Measurements from ENCODE around the gene AMER3.

AMER3 gene

DNA sequence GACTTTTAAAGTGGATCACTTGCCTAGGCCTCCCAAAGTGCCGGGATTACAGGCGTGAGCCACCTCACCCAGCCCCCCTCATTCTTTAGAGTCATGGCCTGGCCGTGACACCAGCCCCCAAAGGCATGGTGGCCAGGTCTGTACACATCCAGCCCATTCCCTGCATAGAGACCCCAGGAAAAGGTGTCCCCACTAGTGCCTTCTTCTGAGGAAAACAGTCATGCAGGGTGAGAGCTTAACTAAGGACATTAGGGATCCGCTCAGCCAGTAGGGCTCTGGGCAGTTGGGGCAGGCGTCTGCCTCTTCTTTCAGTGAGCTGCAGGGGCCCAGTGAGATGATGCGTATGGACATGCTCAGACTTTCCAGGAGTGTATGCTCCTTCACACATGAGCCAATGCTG, 5.7 kb upstream of the AMER3 start:
- DNase-seq (ENCODE audit: low spot score): no peak

DNA sequence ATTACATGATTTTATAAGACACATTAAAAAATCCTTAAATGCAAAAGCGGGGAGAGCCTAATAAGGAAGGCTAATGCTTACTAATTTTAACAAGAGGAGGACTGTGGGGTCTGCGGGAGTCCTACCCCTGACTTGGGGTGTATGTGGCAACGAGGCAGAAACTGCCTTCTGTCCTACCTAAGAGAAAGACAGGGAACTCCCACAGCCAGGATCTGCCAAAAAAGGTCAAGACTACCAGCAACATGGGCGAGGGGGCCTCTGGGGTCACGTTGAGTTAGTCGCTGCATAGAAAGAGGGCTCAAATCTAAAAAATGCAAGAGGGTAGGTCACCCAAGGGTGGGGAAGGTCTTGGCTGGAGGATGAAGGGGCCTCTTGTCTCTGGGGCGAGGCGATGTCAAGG, 529 bp upstream of the AMER3 start:
- no peak for DNase-seq (ENCODE audit: low spot score)

GRCh38 chr2:130756053-130756873, 923 bp downstream of the AMER3 start:
- DNase-seq (ENCODE audit: low spot score): no peak

DNA sequence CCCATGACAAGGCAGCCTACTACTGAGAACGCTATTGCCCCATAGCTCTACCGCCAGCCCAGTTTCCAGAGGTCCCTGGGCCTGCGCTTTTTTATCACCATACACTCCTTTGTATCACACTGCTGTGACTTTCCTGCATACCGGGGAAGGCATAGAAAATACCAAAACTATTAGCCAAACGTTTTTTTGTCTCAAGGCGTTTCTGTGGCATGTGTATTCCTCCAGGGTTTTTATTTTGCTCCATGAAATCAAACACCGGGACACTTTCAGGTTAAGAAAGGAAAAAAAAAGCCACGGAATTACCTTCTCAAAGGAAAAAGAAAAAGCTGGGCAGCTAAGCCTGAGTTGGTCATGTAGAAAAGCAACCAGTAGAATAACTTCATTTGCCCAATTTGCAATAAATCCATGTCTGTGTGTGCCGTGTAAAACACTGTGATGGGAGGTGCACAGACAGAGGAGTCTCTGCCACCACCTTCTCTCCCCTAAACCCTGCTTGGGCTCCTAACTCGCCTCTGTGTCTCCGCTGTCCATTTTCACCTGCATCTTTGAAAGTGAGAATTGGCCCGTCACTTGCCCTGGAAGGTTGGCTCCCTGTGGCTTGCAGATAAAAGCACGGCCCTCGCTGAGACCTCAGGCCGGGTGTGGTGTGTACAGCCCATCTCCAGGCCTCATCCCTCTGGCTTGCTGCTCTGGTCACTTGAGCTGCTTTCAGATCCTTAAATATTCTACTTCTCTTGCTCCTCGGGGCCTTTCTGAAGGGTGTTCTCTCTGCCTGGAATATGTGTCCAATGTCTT, 1.7 kb downstream of the AMER3 start:
- DNase-seq (ENCODE audit: low spot score): no peak

- DNase-seq (ENCODE audit: low spot score): no peak
These were observed 4.8 kb downstream of the AMER3 start for GRCh38 chr2:130759906-130760753.

- no peak for DNase-seq (ENCODE audit: low spot score)
These were observed 5.7 kb downstream of the AMER3 start for GRCh38 chr2:130760754-130761751.

GRCh38 chr2:130762031-130762909, 6.9 kb downstream of the AMER3 start:
- DNase-seq (ENCODE audit: low spot score): no peak

DNA sequence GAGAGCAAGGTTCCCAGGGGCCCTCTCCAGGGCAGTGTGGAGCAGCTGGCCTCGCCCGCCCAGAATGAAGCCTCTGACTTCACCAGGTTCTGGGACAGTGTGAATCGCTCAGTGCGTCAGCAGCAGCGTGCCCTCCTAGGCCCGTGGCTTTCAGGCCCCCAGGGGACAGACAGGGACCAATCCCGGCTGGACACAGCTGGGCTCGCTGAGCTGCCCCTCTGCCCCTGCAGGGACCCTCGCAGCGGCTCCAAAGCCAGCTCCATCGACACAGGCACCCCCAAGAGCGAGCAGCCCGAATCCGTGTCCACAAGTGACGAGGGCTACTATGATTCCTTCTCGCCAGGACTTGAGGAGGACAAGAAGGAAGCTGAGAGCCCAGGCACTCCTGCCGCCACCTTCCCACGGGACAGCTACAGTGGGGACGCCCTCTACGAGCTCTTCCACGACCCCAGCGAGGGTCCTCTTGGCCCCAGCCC, 7.6 kb downstream of the AMER3 start:
- DNase-seq (ENCODE audit: low spot score): no peak

- no peak for DNase-seq (ENCODE audit: low spot score)
These were observed 8.1 kb downstream of the AMER3 start for GRCh38 chr2:130763405-130763804.

GRCh38 chr2:130764035-130764820, 8.9 kb downstream of the AMER3 start:
- DNase-seq (ENCODE audit: low spot score): no peak

DNA sequence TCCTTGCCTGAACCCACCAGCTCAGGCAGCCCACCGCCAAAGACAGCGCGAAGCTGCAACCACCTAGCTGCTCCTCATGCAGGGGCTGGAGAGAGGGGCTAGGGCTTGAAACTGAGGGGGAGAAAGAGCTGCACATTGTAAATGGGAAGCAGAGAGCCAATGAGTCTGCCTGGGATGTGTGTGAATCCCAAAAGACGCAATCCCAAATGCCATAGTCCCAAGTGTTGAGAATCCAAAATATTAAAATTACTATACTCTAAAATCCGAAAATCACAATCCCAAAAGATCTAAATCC, 9.4 kb downstream of the AMER3 start:
- no peak for DNase-seq (ENCODE audit: low spot score)

DNA sequence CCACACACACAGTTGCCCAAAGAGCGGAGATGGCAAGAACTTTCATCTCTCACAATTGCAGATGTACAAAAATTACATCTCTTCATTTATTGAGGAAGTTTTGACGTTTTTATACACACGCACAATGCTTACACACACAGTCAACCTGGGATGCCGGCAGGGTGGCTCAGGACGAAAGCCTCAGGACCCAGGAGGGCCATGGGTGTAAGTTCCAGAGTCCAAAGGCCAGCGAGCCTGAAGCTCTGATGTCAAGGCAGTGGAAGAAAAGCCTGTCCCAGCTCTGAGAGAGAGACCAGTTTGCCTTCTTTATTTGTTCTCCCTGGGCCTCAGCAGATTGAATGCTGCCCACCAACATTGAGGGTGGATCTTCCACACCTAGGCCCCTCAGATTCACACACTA, 10.1 kb downstream of the AMER3 start:
- DNase-seq (ENCODE audit: low spot score): no peak

GRCh38 chr2:130766037-130766436, 10.7 kb downstream of the AMER3 start:
- DNase-seq (ENCODE audit: low spot score): no peak

DNA sequence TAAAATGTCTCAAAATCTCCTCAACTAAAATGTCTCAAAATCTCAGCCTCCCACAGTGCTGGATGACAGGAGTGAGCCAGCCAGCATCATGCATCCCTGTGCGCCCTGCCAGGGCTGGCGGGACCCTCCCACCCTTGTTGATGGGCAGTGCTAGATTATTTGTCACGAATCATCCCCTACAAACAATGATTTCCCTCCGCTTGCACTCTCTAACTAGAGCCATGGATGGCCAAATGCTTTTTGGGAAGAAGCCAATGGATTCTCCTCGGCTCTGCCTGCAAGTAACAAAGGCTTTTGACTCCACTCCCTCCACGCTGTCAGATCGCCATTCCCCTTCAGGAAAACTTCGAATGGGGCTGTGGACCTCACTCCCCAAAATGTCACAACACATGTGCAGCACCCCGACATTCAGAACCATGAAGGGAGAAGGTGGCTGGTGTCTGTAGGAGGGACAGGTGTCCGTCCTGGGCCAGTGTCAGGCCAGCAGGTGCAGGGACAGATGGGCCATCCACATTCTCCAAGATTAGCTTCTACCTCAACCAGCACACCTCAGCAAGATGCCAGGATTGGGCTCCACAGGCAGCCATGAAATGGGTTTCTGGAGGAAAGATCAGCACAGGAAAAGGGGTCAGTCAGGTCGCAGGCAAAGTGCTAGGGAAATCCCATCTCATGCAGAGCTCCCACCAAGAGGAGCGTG, 11.5 kb downstream of the AMER3 start:
- no peak for DNase-seq (ENCODE audit: low spot score)

DNA sequence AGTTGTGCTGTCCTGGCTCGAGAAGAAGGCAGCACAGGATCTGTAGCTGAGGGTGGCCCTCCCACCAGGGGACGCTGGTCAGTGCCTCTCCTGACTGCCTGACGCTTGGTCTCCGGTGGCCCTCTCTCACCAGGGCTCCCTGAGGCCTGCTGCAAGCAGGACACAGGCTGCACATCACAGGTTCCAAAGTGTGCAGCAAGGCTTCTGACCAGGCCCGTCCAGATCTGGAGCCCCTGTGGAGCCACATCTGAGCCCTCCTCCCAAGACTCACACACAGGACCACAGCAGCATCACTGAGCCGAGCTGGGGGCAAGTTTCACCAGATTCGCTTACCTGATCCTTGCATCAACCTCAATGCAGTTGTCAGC, 12.1 kb downstream of the AMER3 start:
- DNase-seq (ENCODE audit: low spot score): no peak

- DNase-seq (ENCODE audit: low spot score): no peak
These were observed 13.0 kb downstream of the AMER3 start for GRCh38 chr2:130768191-130768855.

- DNase-seq (ENCODE audit: low spot score): no peak
These were observed 14.1 kb downstream of the AMER3 start for GRCh38 chr2:130769343-130769907.

- DNase-seq (ENCODE audit: low spot score): no peak
These were observed 21.2 kb downstream of the AMER3 start for GRCh38 chr2:130776550-130776949.
